Germinal center (tissue), 1 donor: ENCODE measurements around the gene SKAP2.

Experiments used
- DNase-seq: peaks from one replicate; pipeline ENCODE4 v3.0.0; 2012; ENCODE audit warnings: mixed read lengths, low spot score

The SKAP2 gene

GRCh38 chr7:26864309-26865093 lies at the start of gene SKAP2:
Gene SKAP2, minus strand, starts transcription at chr7:26864590. Its CDS starts 161 bp downstream, at chr7:26864429.
- peak; percentile 95 for DNase-seq

- no peak for DNase-seq
Observed at GRCh38 chr7:26912933-26913536, 48.6 kb upstream of the SKAP2 start.

GRCh38 chr7:26912338-26912737 lies 47.9 kb upstream of the SKAP2 start:
- DNase-seq: no peak

GRCh38 chr7:26910221-26910620 lies 45.8 kb upstream of the SKAP2 start:
- DNase-seq: no peak

- DNase-seq: no peak
Observed at GRCh38 chr7:26900251-26900650, 35.9 kb upstream of the SKAP2 start.

GRCh38 chr7:26899519-26899918 lies 35.1 kb upstream of the SKAP2 start:
- DNase-seq: no peak

GRCh38 chr7:26898891-26899290 lies 34.5 kb upstream of the SKAP2 start:
- DNase-seq: no peak

- DNase-seq: no peak
Observed at GRCh38 chr7:26897928-26898327, 33.5 kb upstream of the SKAP2 start.

- DNase-seq: no peak
Observed at GRCh38 chr7:26891400-26892350, 27.3 kb upstream of the SKAP2 start.

- DNase-seq: no peak
Observed at GRCh38 chr7:26880852-26881251, 16.5 kb upstream of the SKAP2 start.

- no peak for DNase-seq
Observed at GRCh38 chr7:26879671-26880070, 15.3 kb upstream of the SKAP2 start.

GRCh38 chr7:26868841-26869495 lies 4.6 kb upstream of the SKAP2 start:
- DNase-seq: no peak

- peak; percentile 65 for DNase-seq
Observed at GRCh38 chr7:26865094-26865388, 651 bp upstream of the SKAP2 start.

GRCh38 chr7:26863518-26864308 lies 677 bp downstream of the SKAP2 start:
- DNase-seq: peak; percentile 53

GRCh38 chr7:26862834-26863233 lies 1.6 kb downstream of the SKAP2 start:
- DNase-seq: no peak

- no peak for DNase-seq
Observed at GRCh38 chr7:26861050-26861449, 3.3 kb downstream of the SKAP2 start.

GRCh38 chr7:26860361-26860760 lies 4.0 kb downstream of the SKAP2 start:
- no peak for DNase-seq

GRCh38 chr7:26859720-26860119 lies 4.7 kb downstream of the SKAP2 start:
- no peak for DNase-seq

- peak; percentile 10 for DNase-seq
Observed at GRCh38 chr7:26858735-26859134, 5.7 kb downstream of the SKAP2 start.

GRCh38 chr7:26858241-26858715 lies 6.1 kb downstream of the SKAP2 start:
- DNase-seq: no peak
